Caco-2 (cell line): ENCODE measurements around the gene FBLL1. TPM values are rescaled to one million over a fixed set of nuclear protein-coding genes. Genes with fewer than 3 reads are reported as not detected.

Source experiments
- BruUV-seq: library from RNA; stranded (reverse); fragments of 400-500 nt; replicated peaks from 2 replicates; lab custom pipeline; 2021; lab: Mats Ljungman, UMichigan
- CTCF ChIA-PET: fragments of 300-600 bp; sonication (Branson Sonifier 250); formaldehyde crosslinking; loops from one replicate; lab custom pipeline; 2022; ENCODE audit warnings: antibody characterized with exemption; lab: Charles Lee
- POLR2A ChIA-PET: fragments of 300-600 bp; sonication (Branson Sonifier 250); formaldehyde crosslinking; loops from one replicate; lab custom pipeline; 2022; ENCODE audit warnings: antibody characterized with exemption; lab: Charles Lee
- DNase-seq, 2 experiments: peaks; one replicate each; pipeline versions ENCODE4 v3.0.0 to v3.0.0-alpha.2; 2020 to 2022
- H3K27me3 ChIP-seq: replicated peaks from 2 replicates; pipeline ENCODE4 v1.6.0; 2011; ENCODE audit warnings: low read length; ENCODE audit not compliant: control insufficient read depth, insufficient read depth
- H3K36me3 ChIP-seq: 2 replicates; pipeline ENCODE4 v1.5.1; 2011; ENCODE audit warnings: low read length; ENCODE audit not compliant: control insufficient read depth, insufficient read depth
- H3K4me1 ChIP-seq: fragments of 250-450 bp; sonication (Bioruptor Pico); 2 replicates; pipeline ENCODE4 v1.5.1; 2020; ENCODE audit warnings: mild to moderate bottlenecking
- H3K4me3 ChIP-seq: 2 replicates; pipeline ENCODE4 v1.5.1; 2011; ENCODE audit warnings: low read depth, mild to moderate bottlenecking, control low read depth, low read length
- H3K9me3 ChIP-seq: fragments of 250-450 bp; sonication (Bioruptor Pico); 2 replicates; pipeline ENCODE4 v1.5.1; 2020; ENCODE audit warnings: mild to moderate bottlenecking, moderate library complexity
- H3K27ac Mint-ChIP-seq: one replicate; pipeline ENCODE4 v1.8.0; 2022; ENCODE audit warnings: mixed read lengths; ENCODE audit not compliant: unreplicated experiment
- H3K27me3 Mint-ChIP-seq: one replicate; pipeline ENCODE4 v1.8.0; 2022; ENCODE audit warnings: mixed read lengths; ENCODE audit not compliant: insufficient read depth, unreplicated experiment
- H3K36me3 Mint-ChIP-seq: one replicate; pipeline ENCODE4 v1.8.0; 2022; ENCODE audit warnings: mild to moderate bottlenecking, mixed read lengths; ENCODE audit not compliant: insufficient read depth, unreplicated experiment
- H3K4me1 Mint-ChIP-seq: one replicate; pipeline ENCODE4 v1.8.0; 2022; ENCODE audit warnings: low read depth, mixed read lengths; ENCODE audit not compliant: unreplicated experiment
- H3K4me3 Mint-ChIP-seq: one replicate; pipeline ENCODE4 v1.8.0; 2022; ENCODE audit warnings: mild to moderate bottlenecking, moderate library complexity, mixed read lengths; ENCODE audit not compliant: unreplicated experiment
- H3K9me3 Mint-ChIP-seq: one replicate; pipeline ENCODE4 v1.8.0; 2022; ENCODE audit warnings: mixed read lengths; ENCODE audit not compliant: unreplicated experiment
- CTCF ChIP-seq, 2 experiments: fragments of 200-600 bp in 1 of 2; IDR thresholded peaks; 1 replicate in 1 of 2; 2 replicates in 1 of 2; pipeline versions ENCODE4 v1.5.1 to v1.8.0; 2011 to 2022; ENCODE audit warnings: antibody characterized with exemption in 1 of 2, control low read depth in 1 of 2, inconsistent platforms in 1 of 2, low read depth in 1 of 2, low read length in 1 of 2, mild to moderate bottlenecking in 1 of 2, moderate library complexity in 1 of 2; ENCODE audit not compliant: insufficient read depth in 1 of 2, severe bottlenecking in 1 of 2, unreplicated experiment in 1 of 2
- intact Hi-C: fragments of 100-400 bp; cut with micrococcal nuclease; formaldehyde crosslinking; loops from one replicate; pipeline ENCODE4 v1.10.0; 2022; ENCODE audit not compliant: unreplicated experiment
- total RNA-seq: library from RNA; stranded (reverse); gene quantifications from 2 replicates; pipeline ENCODE4 v1.2.3, GENCODE V29; 2022

Gene FBLL1
- total RNA-seq, 1 experiment from 2014 or later: not detected

DNA sequence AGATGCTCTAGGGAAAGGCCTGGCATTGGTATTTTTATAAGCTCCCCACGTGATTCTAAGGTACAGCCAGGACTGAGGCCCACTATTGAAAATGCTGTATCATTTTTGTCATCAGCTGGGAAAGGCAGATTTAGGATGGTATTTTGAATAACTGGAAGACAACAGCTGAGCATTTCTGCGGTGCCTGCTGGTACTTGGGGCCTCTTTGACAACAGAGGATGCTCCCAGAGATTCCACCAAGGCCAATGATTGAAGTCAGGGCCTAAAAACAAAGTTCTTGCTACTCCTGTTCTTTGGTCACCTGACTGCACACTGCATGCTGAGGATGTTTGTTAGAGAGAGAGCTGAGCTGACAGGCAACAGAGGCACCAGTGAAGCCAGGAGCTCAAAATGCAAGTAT, 8.1 kb downstream of the FBLL1 start:
- Mint-ChIP-seq H3K4me1 (no peaks in the 10 kb centered on the region), H3K9me3 (no peaks in the 10 kb centered on the region), H3K36me3 (no peaks in the 10 kb centered on the region), H3K27ac (no peak overlapping the region), H3K4me3 (no peak overlapping the region), H3K27me3 (no peaks in the 10 kb centered on the region)
- no peak for DNase-seq
- BruUV-seq: no TSS peak
- CTCF ChIA-PET: no interaction called here
- H3K27me3 ChIP-seq: no peaks in the 10 kb centered on the region
- no peak for TF ChIP-seq CTCF (IDR thresholded peaks at IDR 0.05; ENCODE audit: insufficient read depth in 1 of 2, low read depth in 1 of 2, low read length in 1 of 2, severe bottlenecking in 1 of 2, unreplicated experiment in 1 of 2)
- H3K4me3 ChIP-seq: no peak overlapping the region
- H3K4me1 ChIP-seq: no peaks in the 10 kb centered on the region
- H3K36me3 ChIP-seq: no peaks in the 10 kb centered on the region
- H3K9me3 ChIP-seq: no peaks in the 10 kb centered on the region
- POLR2A ChIA-PET: no interaction called here
- intact Hi-C loops: no loop called here

- Mint-ChIP-seq H3K27ac (no peak overlapping the region), H3K4me1 (no peaks in the 10 kb centered on the region), H3K36me3 (peaks cover 37% of the 10 kb centered on the region), H3K27me3 (no peaks in the 10 kb centered on the region), H3K9me3 (no peaks in the 10 kb centered on the region), H3K4me3 (no peak overlapping the region)
- H3K4me1 ChIP-seq: no peaks in the 10 kb centered on the region
- ChIA-PET CTCF (no interaction called here), POLR2A (no interaction called here)
- H3K27me3 ChIP-seq: no peaks in the 10 kb centered on the region
- no peaks in the 10 kb centered on the region for H3K9me3 ChIP-seq
- intact Hi-C loops: no loop called here
- peaks cover 2% of the 10 kb centered on the region for H3K36me3 ChIP-seq
- no peak for TF ChIP-seq CTCF (IDR thresholded peaks at IDR 0.05; ENCODE audit: insufficient read depth in 1 of 2, low read depth in 1 of 2, low read length in 1 of 2, severe bottlenecking in 1 of 2, unreplicated experiment in 1 of 2)
- BruUV-seq: no TSS peak
- DNase-seq: no peak
- no peak overlapping the region for H3K4me3 ChIP-seq
Measured at GRCh38 chr5:168549554-168549953, 20.4 kb downstream of the FBLL1 start.

- POLR2A ChIA-PET: no interaction called here
- no peaks in the 10 kb centered on the region for H3K4me1 ChIP-seq
- intact Hi-C loops: no loop called here
Measured at GRCh38 chr5:168550656-168551055, 21.6 kb downstream of the FBLL1 start.

More at GRCh38 chr5:168550656-168551055, 21.6 kb downstream of the FBLL1 start:
- CTCF ChIA-PET: no interaction called here
- no peaks in the 10 kb centered on the region for H3K9me3 Mint-ChIP-seq
- no peak for DNase-seq
- H3K27ac Mint-ChIP-seq: no peak overlapping the region
- H3K4me1 Mint-ChIP-seq: no peaks in the 10 kb centered on the region
- no peak for TF ChIP-seq CTCF (IDR thresholded peaks at IDR 0.05; ENCODE audit: insufficient read depth in 1 of 2, low read depth in 1 of 2, low read length in 1 of 2, severe bottlenecking in 1 of 2, unreplicated experiment in 1 of 2)
- H3K4me3 ChIP-seq: no peak overlapping the region
- no peaks in the 10 kb centered on the region for H3K27me3 ChIP-seq
- H3K4me3 Mint-ChIP-seq: no peak overlapping the region
- no peaks in the 10 kb centered on the region for H3K27me3 Mint-ChIP-seq
- H3K9me3 ChIP-seq: no peaks in the 10 kb centered on the region
- peaks cover 2% of the 10 kb centered on the region for H3K36me3 ChIP-seq
- H3K36me3 Mint-ChIP-seq: peaks cover 44% of the 10 kb centered on the region
- BruUV-seq: no TSS peak
